ENCODE measurements around the gene NTHL1. TPM values are rescaled to one million over a fixed set of nuclear protein-coding genes. Genes with fewer than 3 reads are reported as not detected.

The NTHL1 gene
- total and polyA plus RNA-seq, 2 of the 8 experiments (the other 6 are each of a cell fraction or from before 2014, with no cell fraction given) = 70.9 to 150 TPM

DNA sequence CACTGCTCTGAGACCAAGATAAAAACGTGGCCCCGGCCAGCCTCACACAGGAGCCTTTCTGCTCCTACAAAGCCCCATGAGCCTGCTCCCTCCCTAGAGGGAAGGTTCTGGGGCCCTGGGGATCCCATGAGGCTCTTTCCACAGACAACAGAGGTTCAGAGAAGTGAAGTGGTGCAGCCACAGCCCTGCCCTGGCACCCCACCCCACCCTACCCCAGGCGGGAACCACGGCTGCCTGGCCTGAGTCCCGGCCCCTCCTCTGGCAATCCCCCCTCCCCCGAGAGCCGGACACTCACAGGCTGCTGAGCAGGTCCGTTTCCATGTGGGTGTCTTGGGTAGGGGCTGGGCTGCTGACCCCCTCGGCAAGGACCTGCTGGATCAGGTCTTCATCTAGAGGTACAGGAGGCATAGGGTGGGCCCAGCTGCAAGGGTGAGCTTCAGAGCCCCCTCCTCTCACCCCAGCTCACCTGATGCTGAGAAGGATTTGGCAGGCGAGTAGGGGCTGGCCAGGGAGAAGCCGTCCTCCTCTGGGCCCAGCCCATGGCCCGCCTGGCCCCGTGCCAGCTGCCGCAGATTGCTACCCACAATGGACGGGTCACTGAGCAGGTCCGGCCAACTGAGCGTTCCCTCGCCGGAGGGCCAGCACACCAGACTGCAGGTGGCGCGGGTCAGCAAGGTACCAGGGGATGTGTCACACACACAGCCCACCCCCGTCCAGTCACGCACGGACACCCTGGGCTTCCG lies 49.4 kb upstream of the NTHL1 start:
- H4K20me1 ChIP-seq (replicated peaks in 1 of 2; ENCODE audit: control insufficient read depth in 1 of 2, insufficient read depth in 2 of 2, low read length in 2 of 2) = peaks cover 5 to 14% of the 10 kb centered on the region in 2 experiments
- H3K36me3 ChIP-seq (ENCODE audit: control insufficient read depth in 2 of 4, insufficient read depth in 4 of 4, low read length in 3 of 4) = peaks cover 0 to 10% (median 2%) of the 10 kb centered on the region in 4 experiments; a peak in 4 of 8 replicates
- no peak overlapping the region for H2BK120ac ChIP-seq (replicated peaks; ENCODE audit: low read depth, low read length)
- no peak overlapping the region for H3K27ac ChIP-seq (ENCODE audit: low read depth, low read length)
- no peaks in the 10 kb centered on the region for H3K27me3 ChIP-seq (replicated peaks in 1 of 4; ENCODE audit: control insufficient read depth in 3 of 4, extremely low read depth in 1 of 4, insufficient read depth in 3 of 4, low read length in 3 of 4)
- H2BK12ac ChIP-seq (ENCODE audit: low read depth, low read length) = no peak overlapping the region
- no peak overlapping the region for H3K4ac ChIP-seq (replicated peaks; ENCODE audit: insufficient read length, low read depth, low read length)
- no peak overlapping the region for H3K4me2 ChIP-seq (ENCODE audit: insufficient read depth in 1 of 2, low read depth in 2 of 2, low read length in 2 of 2)
- H3K23ac ChIP-seq (ENCODE audit: insufficient read length) = no peak overlapping the region
- no peak overlapping the region for H3K4me3 ChIP-seq (ENCODE audit: extremely low read depth in 1 of 4, insufficient read depth in 2 of 4, low read depth in 3 of 4, low read length in 4 of 4)
- ChIA-PET CTCF (ENCODE audit: partially characterized antibody) (no interaction called here), POLR2A (ENCODE audit: partially characterized antibody) (no interaction called here)
- no peaks in the 10 kb centered on the region for H3K23me2 ChIP-seq (ENCODE audit: low read depth, low read length)
- H4K5ac ChIP-seq (ENCODE audit: insufficient read length, low read depth, low read length) = no peak overlapping the region
- H2AFZ ChIP-seq (ENCODE audit: low read length) = no peak overlapping the region
- H2BK20ac ChIP-seq (ENCODE audit: low read length) = no peak overlapping the region
- DNase-seq (ENCODE audit: low read depth in 1 of 2, low spot score in 2 of 2) = no peak
- no peak overlapping the region for H3K56ac ChIP-seq (replicated peaks; ENCODE audit: insufficient read length, low read depth, low read length)
- H4K8ac ChIP-seq (ENCODE audit: extremely low read depth, insufficient read depth, low read length) = peak overlapping the region; percentile 25; the same call in 1 of the 2 replicates
- no peak overlapping the region for H2BK15ac ChIP-seq (ENCODE audit: low read length)
- FAIRE-seq = no peak
- no peak overlapping the region for H2BK5ac ChIP-seq (ENCODE audit: low read depth, low read length)
- 97% methylated on average over 13 of the region's 25 CpGs; no CpG with 5 or more reads in 1 of the 2 experiments for WGBS, 2 experiments (ENCODE audit: extremely low coverage in 1 of 2, insufficient coverage in 1 of 2, insufficient read length in 1 of 2, insufficient replicate concordance in 2 of 2, low coverage in 1 of 2, low lambda C conversion rate in 2 of 2, missing lambda C conversion rate in 1 of 2)
- no peak overlapping the region for H3K9ac ChIP-seq (replicated peaks in 1 of 4; ENCODE audit: extremely low read depth in 1 of 4, low read depth in 3 of 4, low read length in 3 of 4)
- H3K4me1 ChIP-seq (replicated peaks in 1 of 4; ENCODE audit: control insufficient read depth in 3 of 4, insufficient read depth in 4 of 4, low read length in 3 of 4) = peaks cover 0 to 2% (median 0%) of the 10 kb centered on the region in 4 experiments; a peak in 1 of 7 replicates
- H3K79me2 ChIP-seq (ENCODE audit: control insufficient read depth in 1 of 2, insufficient read depth in 2 of 2, low read length in 2 of 2) = no peaks in the 10 kb centered on the region
- no peak overlapping the region for H2AK5ac ChIP-seq (ENCODE audit: low read depth, low read length)
- H3K18ac ChIP-seq (ENCODE audit: extremely low read depth, low read length) = no peak overlapping the region
- H3K14ac ChIP-seq (ENCODE audit: insufficient read length) = no peak overlapping the region
- no peaks in the 10 kb centered on the region for H3K9me3 ChIP-seq (ENCODE audit: insufficient read depth in 2 of 2, low read depth in 1 of 2, low read length in 1 of 2)
- no peaks in the 10 kb centered on the region for H3K79me1 ChIP-seq (ENCODE audit: low read depth, low read length)
- H4K91ac ChIP-seq (replicated peaks; ENCODE audit: insufficient read length, low read length) = no peak overlapping the region
- TF ChIP-seq TBP (IDR thresholded peaks at IDR 0.05; ENCODE audit: low read depth, low read length) = no peak
- no peak for TF ChIP-seq TCF12 (IDR thresholded peaks at IDR 0.05; ENCODE audit: low read depth, low read length)
- TF ChIP-seq NRF1 (IDR thresholded peaks at IDR 0.05; ENCODE audit: low read depth, low read length) = no peak
- no peak for TF ChIP-seq CHD2 (IDR thresholded peaks at IDR 0.05; ENCODE audit: low read length)
- no peak for TF ChIP-seq RXRA (IDR thresholded peaks at IDR 0.05; ENCODE audit: insufficient read depth, low read depth, low read length)
- no peak for TF ChIP-seq JUN (IDR thresholded peaks at IDR 0.05; ENCODE audit: low read depth, low read length)
- no peak for TF ChIP-seq KDM5A (IDR thresholded peaks at IDR 0.05; ENCODE audit: low read length)
- no peak for TF ChIP-seq HDAC2 (IDR thresholded peaks at IDR 0.05; ENCODE audit: borderline replicate concordance in 1 of 2, low read depth in 2 of 2, low read length in 2 of 2)
- TF ChIP-seq SIN3A (conservative IDR thresholded peaks at IDR 0.05 in 1 of 2, IDR thresholded peaks at IDR 0.05 in 1 of 2; ENCODE audit: low read depth in 1 of 2, low read length in 2 of 2) = no peak
- no peak for TF ChIP-seq CREB1 (IDR thresholded peaks at IDR 0.05)
- TF ChIP-seq CTBP2 (IDR thresholded peaks at IDR 0.05; ENCODE audit: borderline replicate concordance, insufficient read depth, insufficient read length, low read length) = no peak
- no peak for TF ChIP-seq ZNF274 (IDR thresholded peaks at IDR 0.05; ENCODE audit: borderline replicate concordance, extremely low read depth, low read length)
- TF ChIP-seq, protein P1, sequence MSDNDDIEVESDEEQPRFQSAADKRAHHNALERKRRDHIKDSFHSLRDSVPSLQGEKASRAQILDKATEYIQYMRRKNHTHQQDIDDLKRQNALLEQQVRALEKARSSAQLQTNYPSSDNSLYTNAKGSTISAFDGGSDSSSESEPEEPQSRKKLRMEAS (IDR thresholded peaks at IDR 0.05) = no peak

All from H1 (cell line).